PC-3 (cell line): ENCODE data around the gene TNP2.

Source experiments
- CTCF ChIP-seq: fragments of 300-600 bp; sonication (generic); conservative IDR thresholded peaks from 2 replicates; pipeline ENCODE4 v1.5.1; 2017; ENCODE audit warnings: antibody characterized with exemption, low read depth, mild to moderate bottlenecking, low read length
- EZH2 ChIP-seq: fragments of 300-600 bp; sonication (generic); IDR thresholded peaks from one replicate; pipeline ENCODE4 v1.6.1; 2017; ENCODE audit warnings: antibody characterized with exemption, mild to moderate bottlenecking, low read length; ENCODE audit not compliant: unreplicated experiment
- EZH2phosphoT487 ChIP-seq: fragments of 300-600 bp; sonication (generic); IDR thresholded peaks from 2 replicates; pipeline ENCODE4 v1.6.1; 2018; ENCODE audit warnings: mild to moderate bottlenecking, antibody characterized with exemption, low read length, borderline replicate concordance

- TF ChIP-seq CTCF (no peak), EZH2 (no peak), EZH2phosphoT487 (no peak)
Observed at GRCh38 chr16:11253009-11253994, 15.8 kb downstream of the TNP2 start.
